ENCODE data around the gene FAF2. TPM values are rescaled to one million over a fixed set of nuclear protein-coding genes. Genes with fewer than 3 reads are reported as not detected.

Gene FAF2
- total and polyA plus RNA-seq, 2 donors (not counting 3 experiments of a cell fraction or from before 2014, with no cell fraction given) = 27.9 to 43.5 TPM

GRCh38 chr5:176420972-176421544 lies 27.1 kb upstream of the FAF2 start:
- H3K36me3 ChIP-seq (ENCODE audit: control insufficient read depth in 2 of 2, extremely low read depth in 1 of 2, insufficient read depth in 2 of 2, low read length in 2 of 2) = no peaks in the 10 kb centered on the region
- no TSS peak for BruUV-seq (replicated peaks)
- H3K9ac ChIP-seq (replicated peaks; ENCODE audit: extremely low read depth, insufficient read depth, low read length) = no peak overlapping the region
- no peak overlapping the region for H3K4me3 ChIP-seq (replicated peaks in 1 of 3; ENCODE audit: insufficient read depth in 1 of 3, low read depth in 1 of 3, low read length in 3 of 3)
- dilution Hi-C loops (cut with MboI; ENCODE audit: extremely low pct_ligation_motif_present, low sequenced_read_pairs) (no loop called here), intact Hi-C loops (cut with micrococcal nuclease) (no loop called here)
- no peak overlapping the region for H3K27ac ChIP-seq (ENCODE audit: insufficient read depth, low read depth, low read length)
- DNase-seq (ENCODE audit: low read depth, low spot score) (no peak), FAIRE-seq (peak; percentile 56)
- no peaks in the 10 kb centered on the region for H3K27me3 ChIP-seq (ENCODE audit: control insufficient read depth in 2 of 2, insufficient read depth in 2 of 2, low read length in 2 of 2)
- CTCF ChIA-PET = interaction anchor here (1.3 kb wide), 1 partner anchor 27 kb away, joined by 5 read pairs; no protein-coding TSS in a partner anchor
- no peak overlapping the region for H2AFZ ChIP-seq (ENCODE audit: low read depth, low read length)
- POLR2A ChIA-PET = no interaction called here
- TF ChIP-seq GATA2 (IDR thresholded peaks at IDR 0.05; ENCODE audit: insufficient read depth, insufficient read length, low read depth, low read length) (no peak), CTCF (IDR thresholded peaks at IDR 0.05; ENCODE audit: extremely low read depth in 1 of 2, insufficient read depth in 1 of 2, low read depth in 1 of 2, low read length in 2 of 2) (no peak), POLR2A (IDR thresholded peaks at IDR 0.05; ENCODE audit: low read depth, low read length) (no peak), FOS (IDR thresholded peaks at IDR 0.05; ENCODE audit: borderline replicate concordance, insufficient read depth, low read length) (no peak), JUN (IDR thresholded peaks at IDR 0.05; ENCODE audit: borderline replicate concordance, insufficient read depth, insufficient read length, low read depth) (no peak), POLR2AphosphoS5 (IDR thresholded peaks at IDR 0.05; ENCODE audit: insufficient read depth, low read depth, low read length) (no peak), EZH2 (IDR thresholded peaks at IDR 0.05; ENCODE audit: borderline replicate concordance, low read depth, low read length, severe bottlenecking) (no peak), MYC (IDR thresholded peaks at IDR 0.05; ENCODE audit: low read depth, low read length) (no peak), MAX (IDR thresholded peaks at IDR 0.05; ENCODE audit: insufficient read depth, insufficient read length) (no peak)
- no peaks in the 10 kb centered on the region for H3K9me1 ChIP-seq (replicated peaks; ENCODE audit: control insufficient read depth, extremely low read depth, insufficient read depth, low read length)
- H3K4me2 ChIP-seq (ENCODE audit: insufficient read depth, low read length) = no peak overlapping the region
- H3K79me2 ChIP-seq (ENCODE audit: control insufficient read depth, insufficient read depth, low read length) = peaks cover 2% of the 10 kb centered on the region
- peaks cover 6% of the 10 kb centered on the region for H3K4me1 ChIP-seq (ENCODE audit: control insufficient read depth, extremely low read depth, insufficient read depth, low read length)
- no peaks in the 10 kb centered on the region for H3K9me3 ChIP-seq (replicated peaks; ENCODE audit: control insufficient read depth, insufficient read depth, low read length)
- H4K20me1 ChIP-seq (replicated peaks; ENCODE audit: control insufficient read depth, extremely low read depth, insufficient read depth, low read length) = no peaks in the 10 kb centered on the region

Measured in endothelial cell of umbilical vein (primary cell).